Measurements from ENCODE around the gene UBAC2.

The UBAC2 gene

DNA sequence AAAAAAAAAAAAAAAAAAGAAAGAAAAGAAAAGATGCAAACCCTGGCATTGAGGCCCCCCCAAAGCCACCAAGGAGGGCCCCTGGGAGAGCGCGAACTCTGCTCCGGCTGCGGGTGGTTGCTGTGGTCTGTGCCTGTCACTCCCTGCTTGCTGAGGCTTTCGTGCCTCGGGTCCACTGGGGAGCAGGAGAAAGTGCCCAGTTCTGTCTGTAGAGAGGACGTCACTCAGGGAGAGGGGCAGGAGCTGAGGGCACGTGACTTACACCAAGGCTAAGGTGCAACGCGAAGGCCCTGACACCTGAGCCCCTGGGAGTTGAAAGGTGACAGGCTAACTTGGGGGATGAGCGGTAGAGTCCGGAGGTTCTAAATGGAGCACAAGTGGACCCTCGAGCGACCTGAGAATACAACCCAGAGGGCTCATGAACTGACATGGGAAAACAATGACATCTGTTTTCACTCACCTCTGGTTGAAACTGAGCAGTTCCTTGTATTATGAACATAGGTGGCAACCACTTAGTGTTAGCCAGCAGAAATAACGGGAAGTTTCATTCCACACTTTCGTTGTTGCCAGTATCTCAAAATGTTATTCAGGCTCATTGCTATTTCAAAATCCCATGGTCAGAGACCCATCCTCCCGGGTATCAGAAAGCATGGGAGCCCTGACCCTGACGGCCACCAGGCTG is 231.4 kb downstream of the UBAC2 start:
- H3K4me3 ChIP-seq (replicated peaks in 1 of 2; ENCODE audit: low read depth in 2 of 2, low read length in 2 of 2) = no peak overlapping the region
- TF ChIP-seq, protein P1, sequence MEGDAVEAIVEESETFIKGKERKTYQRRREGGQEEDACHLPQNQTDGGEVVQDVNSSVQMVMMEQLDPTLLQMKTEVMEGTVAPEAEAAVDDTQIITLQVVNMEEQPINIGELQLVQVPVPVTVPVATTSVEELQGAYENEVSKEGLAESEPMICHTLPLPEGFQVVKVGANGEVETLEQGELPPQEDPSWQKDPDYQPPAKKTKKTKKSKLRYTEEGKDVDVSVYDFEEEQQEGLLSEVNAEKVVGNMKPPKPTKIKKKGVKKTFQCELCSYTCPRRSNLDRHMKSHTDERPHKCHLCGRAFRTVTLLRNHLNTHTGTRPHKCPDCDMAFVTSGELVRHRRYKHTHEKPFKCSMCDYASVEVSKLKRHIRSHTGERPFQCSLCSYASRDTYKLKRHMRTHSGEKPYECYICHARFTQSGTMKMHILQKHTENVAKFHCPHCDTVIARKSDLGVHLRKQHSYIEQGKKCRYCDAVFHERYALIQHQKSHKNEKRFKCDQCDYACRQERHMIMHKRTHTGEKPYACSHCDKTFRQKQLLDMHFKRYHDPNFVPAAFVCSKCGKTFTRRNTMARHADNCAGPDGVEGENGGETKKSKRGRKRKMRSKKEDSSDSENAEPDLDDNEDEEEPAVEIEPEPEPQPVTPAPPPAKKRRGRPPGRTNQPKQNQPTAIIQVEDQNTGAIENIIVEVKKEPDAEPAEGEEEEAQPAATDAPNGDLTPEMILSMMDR (IDR thresholded peaks at IDR 0.05; ENCODE audit: low read depth, low read length) = no peak
- DNase-seq (ENCODE audit: low read depth in 2 of 2) = no peak

- DNase-seq (ENCODE audit: low read depth in 2 of 2) = peak; percentile 58 to 86
- peak overlapping the region; percentile 13 to 41 for H3K4me3 ChIP-seq (replicated peaks in 1 of 2; ENCODE audit: low read depth in 2 of 2, low read length in 2 of 2)
- TF ChIP-seq, protein P1 (IDR thresholded peaks at IDR 0.05; ENCODE audit: low read depth, low read length) = no peak
Observed at GRCh38 chr13:99432609-99433542, 232.2 kb downstream of the UBAC2 start.

DNA sequence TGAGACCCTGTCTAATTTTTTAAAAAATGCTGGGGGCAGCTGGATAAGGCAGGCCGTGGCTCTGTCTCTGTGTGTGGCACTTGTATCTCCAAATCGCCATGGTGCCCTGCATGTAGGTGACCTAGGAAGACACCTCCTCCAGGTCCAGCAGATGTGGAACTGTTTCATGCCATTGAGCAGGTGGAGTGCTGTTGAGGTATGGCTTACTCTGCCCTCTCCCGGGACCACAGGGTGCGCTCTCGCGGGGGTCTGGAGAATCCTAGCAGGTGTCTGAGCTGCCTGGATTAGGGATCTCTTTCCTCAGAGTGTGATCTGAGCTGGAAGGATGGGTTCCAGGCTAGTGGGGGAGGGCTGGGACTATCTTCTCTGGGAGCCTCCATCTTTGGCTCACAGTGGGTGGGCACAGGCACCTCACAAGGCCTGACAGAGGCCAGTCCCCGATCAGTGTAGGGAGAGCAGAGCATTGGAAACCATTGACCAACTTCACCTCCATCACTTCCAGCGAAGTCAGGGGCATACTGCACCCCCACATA is 233.0 kb downstream of the UBAC2 start:
- TF ChIP-seq, protein P1 (IDR thresholded peaks at IDR 0.05; ENCODE audit: low read depth, low read length) = no peak
- no peak overlapping the region for H3K4me3 ChIP-seq (replicated peaks in 1 of 2; ENCODE audit: low read depth in 2 of 2, low read length in 2 of 2)
- DNase-seq (ENCODE audit: low read depth in 2 of 2) = no peak

GRCh38 chr13:99434258-99434788 is 233.7 kb downstream of the UBAC2 start:
- TF ChIP-seq, protein P1 (IDR thresholded peaks at IDR 0.05; ENCODE audit: low read depth, low read length) = no peak
- H3K4me3 ChIP-seq (replicated peaks in 1 of 2; ENCODE audit: low read depth in 2 of 2, low read length in 2 of 2) = no peak overlapping the region
- DNase-seq (ENCODE audit: low read depth in 2 of 2) = no peak

DNA sequence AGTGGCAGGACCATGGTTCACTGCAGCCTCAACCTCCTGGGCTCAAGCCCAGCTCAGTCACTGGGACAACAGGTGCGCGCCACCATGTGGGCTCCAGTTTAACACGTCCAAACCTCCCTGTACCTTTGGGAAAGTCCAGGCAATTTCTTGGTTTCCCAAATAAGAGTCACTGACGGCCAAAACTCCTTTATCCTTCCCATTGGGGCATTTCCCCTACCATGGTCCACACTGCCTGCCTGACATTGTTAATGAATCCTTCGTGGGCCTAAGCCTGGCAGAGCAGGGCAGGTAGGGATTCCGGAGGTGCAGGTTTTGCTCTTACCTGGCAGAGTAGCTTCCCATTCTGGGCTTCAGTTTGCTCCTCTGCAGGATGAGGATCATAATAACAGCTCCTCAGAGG is 234.5 kb downstream of the UBAC2 start:
- no peak overlapping the region for H3K4me3 ChIP-seq (replicated peaks in 1 of 2; ENCODE audit: low read depth in 2 of 2, low read length in 2 of 2)
- no peak for DNase-seq (ENCODE audit: low read depth in 2 of 2)
- TF ChIP-seq, protein P1 (IDR thresholded peaks at IDR 0.05; ENCODE audit: low read depth, low read length) = no peak

- DNase-seq (ENCODE audit: low read depth in 2 of 2) = no peak
- H3K4me3 ChIP-seq (replicated peaks in 1 of 2; ENCODE audit: low read depth in 2 of 2, low read length in 2 of 2) = no peak overlapping the region
- TF ChIP-seq, protein P1 (IDR thresholded peaks at IDR 0.05; ENCODE audit: low read depth, low read length) = no peak
Observed at GRCh38 chr13:99435998-99436397, 235.3 kb downstream of the UBAC2 start.

Data from cardiac fibroblast (primary cell).